H9 (cell line): ENCODE measurements around the gene CCDC157. TPM values are rescaled to one million over a fixed set of nuclear protein-coding genes. Genes with fewer than 3 reads are reported as not detected.

Source experiments
- DNase-seq: peaks from one replicate; pipeline ENCODE4 v3.0.0-alpha.2; 2017
- H2AFZ ChIP-seq: one replicate; pipeline ENCODE4 v1.6.1; 2013; ENCODE audit warnings: mild to moderate bottlenecking, low read length, control low read depth, moderate library complexity
- H2AK5ac ChIP-seq: 2 replicates; pipeline ENCODE4 v1.6.1; 2013; ENCODE audit warnings: low read length, control low read depth, mixed read lengths; ENCODE audit not compliant: insufficient read length
- H2BK120ac ChIP-seq: one replicate; pipeline ENCODE4 v1.6.1; 2013; ENCODE audit warnings: low read depth, mild to moderate bottlenecking, low read length, control low read depth, inconsistent platforms; ENCODE audit not compliant: poor library complexity, severe bottlenecking
- H2BK12ac ChIP-seq: 2 replicates; pipeline ENCODE4 v1.6.1; 2013; ENCODE audit warnings: low read length, control low read depth, mixed read lengths, low read depth; ENCODE audit not compliant: insufficient read length
- H2BK15ac ChIP-seq: 2 replicates; pipeline ENCODE4 v1.6.1; 2013; ENCODE audit warnings: low read depth, low read length, control low read depth
- H2BK20ac ChIP-seq: one replicate; pipeline ENCODE4 v1.6.1; 2013; ENCODE audit warnings: low read depth, mild to moderate bottlenecking, low read length, control low read depth, inconsistent platforms; ENCODE audit not compliant: poor library complexity, severe bottlenecking
- H2BK5ac ChIP-seq: 2 replicates; pipeline ENCODE4 v1.6.1; 2013; ENCODE audit warnings: low read length, control low read depth, mixed read lengths; ENCODE audit not compliant: insufficient read length
- H3K14ac ChIP-seq: 2 replicates; pipeline ENCODE4 v1.6.1; 2013; ENCODE audit warnings: low read length, control low read depth; ENCODE audit not compliant: insufficient read depth
- H3K18ac ChIP-seq: 2 replicates; pipeline ENCODE4 v1.6.1; 2013; ENCODE audit warnings: low read depth, mild to moderate bottlenecking, mixed read lengths, low read length, control low read depth; ENCODE audit not compliant: insufficient read length
- H3K23ac ChIP-seq: 2 replicates; pipeline ENCODE4 v1.6.1; 2013; ENCODE audit warnings: low read length, control low read depth, mixed read lengths, low read depth; ENCODE audit not compliant: insufficient read length
- H3K23me2 ChIP-seq: 2 replicates; pipeline ENCODE4 v1.6.1; 2013; ENCODE audit warnings: low read depth, mild to moderate bottlenecking, mixed read lengths, low read length, control low read depth; ENCODE audit not compliant: insufficient read length, poor library complexity, severe bottlenecking
- H3K27ac ChIP-seq: 2 replicates; pipeline ENCODE4 v1.5.1; 2013; ENCODE audit warnings: low read length, control low read depth, mixed read lengths, low read depth; ENCODE audit not compliant: insufficient read length
- H3K27me3 ChIP-seq: 2 replicates; pipeline ENCODE4 v1.6.1; 2013; ENCODE audit warnings: low read length, control low read depth, inconsistent platforms; ENCODE audit not compliant: insufficient read depth
- H3K4ac ChIP-seq: 2 replicates; pipeline ENCODE4 v1.6.1; 2013; ENCODE audit warnings: low read depth, mild to moderate bottlenecking, control low read depth, inconsistent platforms, low read length, moderate library complexity
- H3K4me1 ChIP-seq: 2 replicates; pipeline ENCODE4 v1.6.1; 2013; ENCODE audit warnings: low read length, control low read depth, inconsistent platforms; ENCODE audit not compliant: insufficient read depth
- H3K4me2 ChIP-seq: 2 replicates; pipeline ENCODE4 v1.6.1; 2013; ENCODE audit warnings: low read length, control low read depth, mixed read lengths; ENCODE audit not compliant: insufficient read length, insufficient read depth
- H3K56ac ChIP-seq: 2 replicates; pipeline ENCODE4 v1.6.1; 2013; ENCODE audit warnings: low read depth, mild to moderate bottlenecking, mixed read lengths, low read length, control low read depth; ENCODE audit not compliant: insufficient read length
- H3K79me1 ChIP-seq: 2 replicates; pipeline ENCODE4 v1.6.1; 2013; ENCODE audit warnings: low read depth, mild to moderate bottlenecking, moderate library complexity, low read length, control low read depth, inconsistent platforms; ENCODE audit not compliant: insufficient read depth, poor library complexity, severe bottlenecking
- H3K79me2 ChIP-seq: 2 replicates; pipeline ENCODE4 v1.6.1; 2013; ENCODE audit warnings: low read length, control low read depth, inconsistent platforms; ENCODE audit not compliant: insufficient read depth
- H3K9ac ChIP-seq: 2 replicates; pipeline ENCODE4 v1.6.1; 2013; ENCODE audit warnings: low read length, control low read depth, mixed read lengths; ENCODE audit not compliant: insufficient read length; ENCODE audit errors: extremely low read depth
- H3K9me3 ChIP-seq: one replicate; pipeline ENCODE4 v1.6.1; 2013; ENCODE audit warnings: low read depth, low read length, inconsistent platforms; ENCODE audit not compliant: control insufficient read depth
- H3T11ph ChIP-seq: one replicate; pipeline ENCODE4 v1.6.1; 2013; ENCODE audit warnings: mild to moderate bottlenecking, low read length, control low read depth, inconsistent platforms
- H4K20me1 ChIP-seq: one replicate; pipeline ENCODE4 v1.6.1; 2013; ENCODE audit not compliant: control insufficient read depth, insufficient read length, insufficient read depth
- H4K5ac ChIP-seq: 2 replicates; pipeline ENCODE4 v1.6.1; 2013; ENCODE audit warnings: low read depth, mild to moderate bottlenecking, mixed read lengths, low read length, control low read depth; ENCODE audit not compliant: insufficient read length
- H4K8ac ChIP-seq: replicated peaks from 2 replicates; pipeline ENCODE4 v1.6.1; 2013; ENCODE audit warnings: low read length, control low read depth, mixed read lengths, low read depth; ENCODE audit not compliant: insufficient read length
- H4K91ac ChIP-seq: 2 replicates; pipeline ENCODE4 v1.6.1; 2013; ENCODE audit warnings: low read depth, mild to moderate bottlenecking, moderate library complexity, mixed read lengths, low read length, control low read depth; ENCODE audit not compliant: insufficient read length
- H3K27ac Mint-ChIP-seq, 3 experiments: 2 replicates in 2 of 3; 3 replicates in 1 of 3; pipeline ENCODE4 v1.8.0; 2020 to 2021; ENCODE audit warnings: mixed read lengths in 3 of 3, mild to moderate bottlenecking in 1 of 3, moderate library complexity in 1 of 3
- H3K27me3 Mint-ChIP-seq: 2 replicates; pipeline ENCODE4 v1.8.0; 2021; ENCODE audit warnings: low read depth, mild to moderate bottlenecking, moderate library complexity, mixed read lengths
- H3K36me3 Mint-ChIP-seq, 3 experiments: 2 replicates in 2 of 3; 3 replicates in 1 of 3; pipeline ENCODE4 v1.8.0; 2020 to 2021; ENCODE audit warnings: low read depth in 3 of 3, mixed read lengths in 3 of 3; ENCODE audit not compliant: insufficient read depth in 1 of 3
- H3K4me1 Mint-ChIP-seq, 2 experiments: 2 replicates each; pipeline ENCODE4 v1.8.0; 2020; ENCODE audit warnings: mixed read lengths in 2 of 2
- H3K4me3 Mint-ChIP-seq, 2 experiments: 2 replicates in 1 of 2; 3 replicates in 1 of 2; pipeline ENCODE4 v1.8.0; 2020 to 2021; ENCODE audit warnings: mild to moderate bottlenecking in 2 of 2, mixed read lengths in 2 of 2, moderate library complexity in 1 of 2
- H3K9me3 Mint-ChIP-seq, 2 experiments: 2 replicates in 1 of 2; 3 replicates in 1 of 2; pipeline ENCODE4 v1.8.0; 2020; ENCODE audit warnings: mild to moderate bottlenecking in 2 of 2, mixed read lengths in 2 of 2, moderate library complexity in 1 of 2
- WGBS: extraction: QIAGEN DNeasy Blood & Tissue Kit; methylation state at CpG from one replicate; pipeline ENCODE4 v1.1.7; 2013; ENCODE audit warnings: missing lambda C conversion rate, low lambda C conversion rate, mixed read lengths; ENCODE audit not compliant: insufficient read length; ENCODE audit errors: extremely low coverage; 5-methylcytosine and 5-hydroxymethylcytosine counted together
- total RNA-seq: library from RNA; stranded (reverse); gene quantifications from 2 replicates; pipeline ENCODE4 v1.2.1, GENCODE V29; 2021
- TF ChIP-seq, protein P1 (sequence below): fragments of 200-600 bp; sonication (generic); conservative IDR thresholded peaks from 3 replicates; pipeline ENCODE4 v1.8.0; 2021; ENCODE audit warnings: antibody characterized with exemption, mild to moderate bottlenecking

The CCDC157 gene
- total RNA-seq, 1 experiment from 2014 or later, result 4.3 TPM

DNA sequence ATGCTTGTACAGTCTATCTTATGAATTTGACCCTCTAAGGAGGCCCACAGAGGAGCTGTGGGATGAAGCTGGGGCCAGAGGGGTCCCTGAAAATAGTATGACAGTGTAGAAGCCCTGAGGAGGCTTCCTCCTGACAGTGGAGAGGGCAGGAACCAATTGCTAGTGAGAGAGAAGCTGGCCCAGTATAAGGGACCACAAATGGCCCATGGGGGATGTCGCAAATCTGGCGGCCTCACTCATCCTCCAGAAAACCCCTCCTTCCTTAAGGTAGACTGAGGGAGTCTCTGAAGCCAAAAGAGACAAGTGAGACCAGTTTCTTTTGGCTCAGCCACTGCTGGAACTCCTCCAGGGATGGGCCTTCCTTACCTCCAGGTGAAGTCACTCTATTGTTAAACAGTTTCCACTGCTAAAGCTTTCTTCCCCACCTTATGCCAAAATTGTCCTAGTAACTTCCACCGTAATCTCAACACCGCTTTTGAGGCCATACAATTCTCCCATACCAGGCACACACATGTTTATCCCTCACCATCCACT, 49.7 kb upstream of the CCDC157 start:
- Histone ChIP-seq H2BK15ac (no peak overlapping the region), H3K14ac (no peak overlapping the region), H3K27me3 (no peaks in the 10 kb centered on the region), H3K23me2 (no peaks in the 10 kb centered on the region), H3K4me1 (no peaks in the 10 kb centered on the region; the same call in 1 of the 2 replicates), H3K4ac (no peak overlapping the region), H3K79me2 (no peaks in the 10 kb centered on the region), H4K91ac (no peak overlapping the region), H2BK12ac (no peak overlapping the region), H2BK120ac (no peak overlapping the region), H3K56ac (no peak overlapping the region), H2BK5ac (no peak overlapping the region), H2AFZ (no peak overlapping the region), H3K9me3 (no peaks in the 10 kb centered on the region), H3K27ac (no peak overlapping the region), H4K8ac (no peak overlapping the region), H4K20me1 (no peaks in the 10 kb centered on the region), H3K4me2 (no peak overlapping the region), H3K79me1 (no peaks in the 10 kb centered on the region), H3K18ac (no peak overlapping the region), H3T11ph (no peak overlapping the region), H4K5ac (no peak overlapping the region), H2AK5ac (no peak overlapping the region), H2BK20ac (no peak overlapping the region), H3K23ac (no peak overlapping the region), H3K9ac (no peak overlapping the region)
- DNase-seq, result no peak
- Mint-ChIP-seq H3K9me3 (no peaks in the 10 kb centered on the region), H3K27ac (no peak overlapping the region; a peak in 1 of 7 replicates), H3K27me3 (no peaks in the 10 kb centered on the region; the same call in 1 of the 2 replicates), H3K4me3 (no peak overlapping the region), H3K36me3 (no peaks in the 10 kb centered on the region), H3K4me1 (peaks cover 11% of the 10 kb centered on the region in 2 experiments)
- WGBS, result no CpG with 5 or more reads among the region's 4 CpGs
- TF ChIP-seq, protein P1, sequence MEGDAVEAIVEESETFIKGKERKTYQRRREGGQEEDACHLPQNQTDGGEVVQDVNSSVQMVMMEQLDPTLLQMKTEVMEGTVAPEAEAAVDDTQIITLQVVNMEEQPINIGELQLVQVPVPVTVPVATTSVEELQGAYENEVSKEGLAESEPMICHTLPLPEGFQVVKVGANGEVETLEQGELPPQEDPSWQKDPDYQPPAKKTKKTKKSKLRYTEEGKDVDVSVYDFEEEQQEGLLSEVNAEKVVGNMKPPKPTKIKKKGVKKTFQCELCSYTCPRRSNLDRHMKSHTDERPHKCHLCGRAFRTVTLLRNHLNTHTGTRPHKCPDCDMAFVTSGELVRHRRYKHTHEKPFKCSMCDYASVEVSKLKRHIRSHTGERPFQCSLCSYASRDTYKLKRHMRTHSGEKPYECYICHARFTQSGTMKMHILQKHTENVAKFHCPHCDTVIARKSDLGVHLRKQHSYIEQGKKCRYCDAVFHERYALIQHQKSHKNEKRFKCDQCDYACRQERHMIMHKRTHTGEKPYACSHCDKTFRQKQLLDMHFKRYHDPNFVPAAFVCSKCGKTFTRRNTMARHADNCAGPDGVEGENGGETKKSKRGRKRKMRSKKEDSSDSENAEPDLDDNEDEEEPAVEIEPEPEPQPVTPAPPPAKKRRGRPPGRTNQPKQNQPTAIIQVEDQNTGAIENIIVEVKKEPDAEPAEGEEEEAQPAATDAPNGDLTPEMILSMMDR, result no peak
